IMR-90 (cell line): ENCODE measurements around the gene GTPBP8. TPM values are rescaled to one million over a fixed set of nuclear protein-coding genes. Genes with fewer than 3 reads are reported as not detected.

ENCODE experiments used
- ATAC-seq: fragments of 200-7000 bp; cut with Tn5 transposase; 2 replicates; pipeline ENCODE4 v1.9.1; 2020; ENCODE audit warnings: low read depth, mild to moderate bottlenecking, moderate library complexity
- BruUV-seq: library from RNA; stranded (reverse); fragments of 400-500 nt; replicated peaks from 2 replicates; lab custom pipeline; 2021; lab: Mats Ljungman, UMichigan
- CTCF ChIA-PET: fragments of 300-600 bp; formaldehyde crosslinking; extraction: SDS; loops from one replicate; lab custom pipeline; 2021; ENCODE audit warnings: antibody characterized with exemption; lab: Yijun Ruan, JAX
- POLR2A ChIA-PET: fragments of 300-600 bp; sonication (Branson Sonifier 250); formaldehyde crosslinking; loops from one replicate; lab custom pipeline; 2022; ENCODE audit warnings: antibody characterized with exemption; ENCODE audit not compliant: unreplicated experiment; lab: Charles Lee
- DNase-seq: peaks from one replicate; pipeline ENCODE4 v3.0.0; 2013
- H2AFZ ChIP-seq: replicated peaks from 2 replicates; pipeline ENCODE3; 2013; ENCODE audit warnings: low read length, mild to moderate bottlenecking; ENCODE audit not compliant: poor library complexity
- H2AK5ac ChIP-seq: 2 replicates; pipeline ENCODE4 v1.6.1; 2013; ENCODE audit warnings: low read depth, low read length, inconsistent platforms
- H2AK9ac ChIP-seq: replicated peaks from 2 replicates; pipeline ENCODE3; 2013; ENCODE audit warnings: mild to moderate bottlenecking, low read depth, low read length, moderate library complexity; ENCODE audit not compliant: poor library complexity
- H2BK120ac ChIP-seq: 2 replicates; pipeline ENCODE4 v1.6.1; 2013; ENCODE audit warnings: low read depth, low read length, inconsistent platforms
- H2BK15ac ChIP-seq: 3 replicates; pipeline ENCODE4 v1.6.1; 2013; ENCODE audit warnings: low read depth, low read length, inconsistent platforms
- H2BK20ac ChIP-seq: 2 replicates; pipeline ENCODE4 v1.6.1; 2013; ENCODE audit warnings: low read depth, mild to moderate bottlenecking, inconsistent platforms, low read length, moderate library complexity
- H2BK5ac ChIP-seq: 2 replicates; pipeline ENCODE4 v1.6.1; 2013; ENCODE audit warnings: mild to moderate bottlenecking, low read depth, low read length, inconsistent platforms; ENCODE audit not compliant: poor library complexity, severe bottlenecking
- H3K14ac ChIP-seq: replicated peaks from 2 replicates; pipeline ENCODE4 v1.6.1; 2013; ENCODE audit warnings: low read depth, low read length, inconsistent platforms
- H3K18ac ChIP-seq: 2 replicates; pipeline ENCODE4 v1.6.1; 2013; ENCODE audit warnings: low read depth, low read length, control low read depth
- H3K23ac ChIP-seq: 2 replicates; pipeline ENCODE4 v1.6.1; 2013; ENCODE audit warnings: low read depth, low read length, inconsistent platforms
- H3K27ac ChIP-seq: 2 replicates; pipeline ENCODE4 v1.5.1; 2013; ENCODE audit warnings: mild to moderate bottlenecking, control low read depth, low read length; ENCODE audit not compliant: insufficient read depth
- H3K27me3 ChIP-seq: 2 replicates; pipeline ENCODE4 v1.6.1; 2013; ENCODE audit warnings: low read length; ENCODE audit not compliant: control insufficient read depth, insufficient read depth
- H3K36me3 ChIP-seq: 2 replicates; pipeline ENCODE4 v1.6.1; 2013; ENCODE audit warnings: low read length, mixed read lengths; ENCODE audit not compliant: control insufficient read depth, insufficient read depth
- H3K4ac ChIP-seq: 2 replicates; pipeline ENCODE4 v1.6.1; 2013; ENCODE audit warnings: low read depth, low read length, inconsistent platforms
- H3K4me1 ChIP-seq: 2 replicates; pipeline ENCODE4 v1.6.1; 2013; ENCODE audit warnings: low read length, mixed read lengths; ENCODE audit not compliant: control insufficient read depth, insufficient read depth
- H3K4me2 ChIP-seq: 2 replicates; pipeline ENCODE4 v1.6.1; 2013; ENCODE audit warnings: low read depth, mild to moderate bottlenecking, control low read depth, low read length, moderate library complexity
- H3K4me3 ChIP-seq: 2 replicates; pipeline ENCODE4 v1.5.1; 2013; ENCODE audit warnings: low read depth, mild to moderate bottlenecking, control low read depth, low read length, moderate library complexity; ENCODE audit not compliant: insufficient read depth
- H3K56ac ChIP-seq: 2 replicates; pipeline ENCODE4 v1.6.1; 2013; ENCODE audit warnings: low read length, inconsistent platforms; ENCODE audit not compliant: insufficient read depth; ENCODE audit errors: extremely low read depth
- H3K79me1 ChIP-seq, 2 experiments: 2 replicates each; pipeline ENCODE4 v1.6.1; 2013; ENCODE audit warnings: low read length in 2 of 2, inconsistent platforms in 1 of 2, low read depth in 1 of 2
- H3K9ac ChIP-seq: 2 replicates; pipeline ENCODE4 v1.6.1; 2013; ENCODE audit warnings: low read depth, low read length, control low read depth
- H3K9me1 ChIP-seq: 2 replicates; pipeline ENCODE4 v1.6.1; 2013; ENCODE audit warnings: low read length, inconsistent platforms; ENCODE audit not compliant: insufficient read depth
- H3K9me3 ChIP-seq: 2 replicates; pipeline ENCODE4 v1.6.1; 2013; ENCODE audit warnings: low read length; ENCODE audit not compliant: control insufficient read depth, insufficient read depth
- H4K20me1 ChIP-seq: 2 replicates; pipeline ENCODE4 v1.6.1; 2013; ENCODE audit warnings: low read length, inconsistent platforms; ENCODE audit not compliant: insufficient read depth
- H4K5ac ChIP-seq: 2 replicates; pipeline ENCODE4 v1.6.1; 2013; ENCODE audit warnings: mild to moderate bottlenecking, low read depth, low read length, control low read depth
- H4K8ac ChIP-seq, 2 experiments: 2 replicates each; pipeline ENCODE4 v1.6.1; 2013; ENCODE audit warnings: low read depth in 2 of 2, low read length in 2 of 2, control low read depth in 1 of 2, inconsistent platforms in 1 of 2
- H4K91ac ChIP-seq: 2 replicates; pipeline ENCODE4 v1.6.1; 2013; ENCODE audit warnings: low read depth, low read length, inconsistent platforms; ENCODE audit not compliant: insufficient read depth
- BHLHE40 ChIP-seq: fragments of 150-350 bp; IDR thresholded peaks from 2 replicates; pipeline ENCODE4 v1.6.1; 2016; ENCODE audit warnings: mild to moderate bottlenecking, low read depth, low read length
- MAZ ChIP-seq: IDR thresholded peaks from 2 replicates; pipeline ENCODE4 v1.6.1; 2012; ENCODE audit warnings: low read depth, mild to moderate bottlenecking, low read length, improper control_type of control experiment, moderate library complexity, borderline replicate concordance
- MXI1 ChIP-seq: IDR thresholded peaks from 2 replicates; pipeline ENCODE4 v1.6.1; 2012; ENCODE audit warnings: low read depth, mild to moderate bottlenecking, low read length, moderate library complexity, borderline replicate concordance
- POLR2A ChIP-seq: IDR thresholded peaks from 2 replicates; pipeline ENCODE4 v1.6.1; 2012; ENCODE audit warnings: mild to moderate bottlenecking, low read depth, low read length
- dilution Hi-C: fragments of 300-500 bp; cut with HindIII; formaldehyde crosslinking; loops from one replicate; pipeline ENCODE4 v1.14.3; 2018; ENCODE audit warnings: low sequenced_read_pairs; ENCODE audit not compliant: unreplicated experiment
- in situ Hi-C: fragments of 300-500 bp; cut with MboI; formaldehyde crosslinking; loops from 3 replicates; pipeline ENCODE4 v1.14.3; 2019; ENCODE audit warnings: low sequenced_read_pairs, inconsistent platforms, mixed read lengths
- intact Hi-C: fragments of 100-400 bp; cut with micrococcal nuclease; formaldehyde crosslinking; loops from 2 replicates; pipeline ENCODE4 v1.10.0; 2022
- polyA plus RNA-seq, 3 experiments: library from polyadenylated mRNA; depleted of rRNA; stranded (reverse); fragments of >200 nt; gene quantifications; 2 replicates each; pipeline ENCODE4 v1.2.3, GENCODE V29; 2012; ENCODE audit warnings: low replicate concordance in 1 of 3
- total RNA-seq: library from RNA; depleted of rRNA; stranded (reverse); fragments of >200 nt; gene quantifications from 2 replicates; pipeline ENCODE4 v1.2.3, GENCODE V29; 2012
- TF ChIP-seq, protein P1 (sequence below): fragments of 150-350 bp; IDR thresholded peaks from 2 replicates; pipeline ENCODE4 v1.6.1; 2016; ENCODE audit warnings: low read depth, mild to moderate bottlenecking, low read length, moderate library complexity, borderline replicate concordance
- TF ChIP-seq, protein P2 (sequence below): fragments of 150-350 bp; IDR thresholded peaks from 2 replicates; pipeline ENCODE4 v1.6.1; 2017; ENCODE audit warnings: mild to moderate bottlenecking, antibody characterized with exemption, low read length, low read depth

Gene GTPBP8
- total and polyA plus RNA-seq, 2 of the 4 experiments (the other 2 are of a cell fraction): 15.4 to 23.9 TPM

GRCh38 chr3:113002037-113002436 lies 11.3 kb downstream of the GTPBP8 start:
- ATAC-seq: peak; percentile 21

More at GRCh38 chr3:113002037-113002436, 11.3 kb downstream of the GTPBP8 start:
- no peak overlapping the region for H2BK15ac ChIP-seq
- BruUV-seq: no TSS peak
- dilution Hi-C loops: no loop called here
- no peak overlapping the region for H2BK20ac ChIP-seq
- no peak overlapping the region for H4K91ac ChIP-seq
- no peak for DNase-seq
- in situ Hi-C loops: no loop called here
- no peaks in the 10 kb centered on the region; the same call in 1 of the 2 replicates for H3K4me1 ChIP-seq
- peaks cover 12 to 19% of the 10 kb centered on the region in 2 experiments; a peak in 2 of 4 replicates for H3K79me1 ChIP-seq
- no peaks in the 10 kb centered on the region for H3K9me3 ChIP-seq
- H4K5ac ChIP-seq: no peak overlapping the region
- POLR2A ChIA-PET: no interaction called here
- no peak overlapping the region for H2AFZ ChIP-seq
- no peak overlapping the region for H2AK5ac ChIP-seq
- no peak overlapping the region for H3K9ac ChIP-seq
- TF ChIP-seq, protein P1, sequence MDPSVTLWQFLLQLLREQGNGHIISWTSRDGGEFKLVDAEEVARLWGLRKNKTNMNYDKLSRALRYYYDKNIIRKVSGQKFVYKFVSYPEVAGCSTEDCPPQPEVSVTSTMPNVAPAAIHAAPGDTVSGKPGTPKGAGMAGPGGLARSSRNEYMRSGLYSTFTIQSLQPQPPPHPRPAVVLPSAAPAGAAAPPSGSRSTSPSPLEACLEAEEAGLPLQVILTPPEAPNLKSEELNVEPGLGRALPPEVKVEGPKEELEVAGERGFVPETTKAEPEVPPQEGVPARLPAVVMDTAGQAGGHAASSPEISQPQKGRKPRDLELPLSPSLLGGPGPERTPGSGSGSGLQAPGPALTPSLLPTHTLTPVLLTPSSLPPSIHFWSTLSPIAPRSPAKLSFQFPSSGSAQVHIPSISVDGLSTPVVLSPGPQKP: no peak
- TF ChIP-seq MAZ (no peak), POLR2A (no peak), MXI1 (no peak), BHLHE40 (no peak)
- TF ChIP-seq, protein P2, sequence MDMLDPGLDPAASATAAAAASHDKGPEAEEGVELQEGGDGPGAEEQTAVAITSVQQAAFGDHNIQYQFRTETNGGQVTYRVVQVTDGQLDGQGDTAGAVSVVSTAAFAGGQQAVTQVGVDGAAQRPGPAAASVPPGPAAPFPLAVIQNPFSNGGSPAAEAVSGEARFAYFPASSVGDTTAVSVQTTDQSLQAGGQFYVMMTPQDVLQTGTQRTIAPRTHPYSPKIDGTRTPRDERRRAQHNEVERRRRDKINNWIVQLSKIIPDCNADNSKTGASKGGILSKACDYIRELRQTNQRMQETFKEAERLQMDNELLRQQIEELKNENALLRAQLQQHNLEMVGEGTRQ: no peak
- H2AK9ac ChIP-seq: no peak overlapping the region
- no peaks in the 10 kb centered on the region for H3K27me3 ChIP-seq
- no peak overlapping the region for H3K27ac ChIP-seq
- no peak overlapping the region for H3K56ac ChIP-seq
- H3K9me1 ChIP-seq: 0 out of 2 replicates have a peak, but pooled peaks cover 4% of the 10 kb centered on the region
- no peak overlapping the region for H2BK120ac ChIP-seq
- intact Hi-C loops: no loop called here
- H3K4me2 ChIP-seq: no peak overlapping the region
- H3K14ac ChIP-seq: no peak overlapping the region
- no peak overlapping the region for H2BK5ac ChIP-seq
- no peak overlapping the region for H3K18ac ChIP-seq
- H3K4ac ChIP-seq: no peak overlapping the region
- H4K8ac ChIP-seq: no peak overlapping the region
- H3K4me3 ChIP-seq: no peak overlapping the region
- H4K20me1 ChIP-seq: no peaks in the 10 kb centered on the region
- peaks cover 30% of the 10 kb centered on the region for H3K36me3 ChIP-seq
- CTCF ChIA-PET: interaction anchor here (0.6 kb wide), 1 partner anchor 788 kb away, joined by 6 read pairs; no protein-coding TSS in a partner anchor
- H3K23ac ChIP-seq: no peak overlapping the region
